ENCODE results near the gene MBD3.

Gene MBD3

GRCh38 chr19:1629256-1629808, 36.7 kb upstream of the MBD3 start:
- Histone ChIP-seq H3K4me3 (ENCODE audit: low read length) (no peak overlapping the region), H3K9me3 (ENCODE audit: control insufficient read depth, low read length) (no peaks in the 10 kb centered on the region), H3K36me3 (ENCODE audit: control insufficient read depth, insufficient read depth, low read length, severe bottlenecking) (peaks cover 7% of the 10 kb centered on the region), H3K4me1 (ENCODE audit: control insufficient read depth, insufficient read depth, low read length) (no peaks in the 10 kb centered on the region), H3K9ac (ENCODE audit: low read length) (no peak overlapping the region), H3K27me3 (replicated peaks; ENCODE audit: control insufficient read depth, insufficient read depth, low read length) (no peaks in the 10 kb centered on the region)
- DNase-seq (ENCODE audit: low read depth) = no peak

DNA sequence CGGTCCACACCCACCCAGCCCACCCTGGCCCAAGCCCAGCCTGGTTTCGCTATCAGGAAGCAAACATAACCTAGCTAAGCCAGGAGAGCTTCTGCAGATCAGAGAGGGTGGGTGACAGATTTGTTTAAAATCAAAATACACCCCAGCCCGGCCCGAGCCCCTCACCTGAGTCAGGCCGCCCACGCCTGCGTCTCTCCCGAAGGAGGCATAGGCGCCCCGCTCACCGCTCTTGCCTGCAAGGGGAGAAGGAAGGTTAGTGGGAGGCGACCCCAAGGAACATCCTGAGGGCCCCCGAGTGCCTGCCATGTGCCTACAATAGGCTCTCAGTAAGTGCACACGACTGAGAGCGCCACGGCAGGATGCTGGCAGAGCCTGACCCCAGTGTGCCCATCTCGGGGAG, 34.5 kb upstream of the MBD3 start:
- no peak overlapping the region for H3K9ac ChIP-seq (ENCODE audit: low read length)
- H3K4me3 ChIP-seq (ENCODE audit: low read length) = no peak overlapping the region
- H3K27me3 ChIP-seq (replicated peaks; ENCODE audit: control insufficient read depth, insufficient read depth, low read length) = no peaks in the 10 kb centered on the region
- H3K36me3 ChIP-seq (ENCODE audit: control insufficient read depth, insufficient read depth, low read length, severe bottlenecking) = peaks cover 4% of the 10 kb centered on the region
- no peak for DNase-seq (ENCODE audit: low read depth)
- no peaks in the 10 kb centered on the region for H3K9me3 ChIP-seq (ENCODE audit: control insufficient read depth, low read length)
- no peaks in the 10 kb centered on the region for H3K4me1 ChIP-seq (ENCODE audit: control insufficient read depth, insufficient read depth, low read length)

GRCh38 chr19:1626417-1627010, 33.8 kb upstream of the MBD3 start:
- Histone ChIP-seq H3K27me3 (replicated peaks; ENCODE audit: control insufficient read depth, insufficient read depth, low read length) (no peaks in the 10 kb centered on the region), H3K4me1 (ENCODE audit: control insufficient read depth, insufficient read depth, low read length) (no peaks in the 10 kb centered on the region), H3K9me3 (ENCODE audit: control insufficient read depth, low read length) (no peaks in the 10 kb centered on the region), H3K4me3 (ENCODE audit: low read length) (no peak overlapping the region), H3K9ac (ENCODE audit: low read length) (no peak overlapping the region), H3K36me3 (ENCODE audit: control insufficient read depth, insufficient read depth, low read length, severe bottlenecking) (no peaks in the 10 kb centered on the region)
- no peak for DNase-seq (ENCODE audit: low read depth)

DNA sequence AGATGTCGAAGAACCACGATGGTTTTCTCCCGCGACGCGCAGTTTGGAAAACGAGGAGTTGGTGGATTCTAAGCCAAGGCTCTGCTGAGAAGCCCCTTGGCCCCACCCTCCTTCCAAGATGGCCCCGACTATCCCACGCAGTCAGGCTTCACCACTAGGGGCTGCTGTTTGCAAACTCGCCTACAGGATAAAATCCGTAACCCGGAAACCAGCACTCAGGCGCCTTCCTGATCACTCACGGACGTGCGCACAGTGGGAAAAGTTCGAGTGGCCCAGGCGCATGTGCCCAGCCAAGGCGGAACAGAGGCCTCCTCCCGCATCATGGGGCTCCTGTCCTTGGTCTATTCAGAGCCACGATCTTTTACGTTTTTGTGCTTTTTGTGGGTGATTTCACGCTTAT, 31.8 kb upstream of the MBD3 start:
- Histone ChIP-seq H3K27me3 (replicated peaks; ENCODE audit: control insufficient read depth, insufficient read depth, low read length) (no peaks in the 10 kb centered on the region), H3K9ac (ENCODE audit: low read length) (no peak overlapping the region), H3K9me3 (ENCODE audit: control insufficient read depth, low read length) (no peaks in the 10 kb centered on the region), H3K36me3 (ENCODE audit: control insufficient read depth, insufficient read depth, low read length, severe bottlenecking) (peaks cover 7% of the 10 kb centered on the region), H3K4me3 (ENCODE audit: low read length) (no peak overlapping the region), H3K4me1 (ENCODE audit: control insufficient read depth, insufficient read depth, low read length) (no peaks in the 10 kb centered on the region)
- peak; percentile 41 for DNase-seq (ENCODE audit: low read depth)

GRCh38 chr19:1622541-1622940, 29.9 kb upstream of the MBD3 start:
- Histone ChIP-seq H3K4me1 (ENCODE audit: control insufficient read depth, insufficient read depth, low read length) (no peaks in the 10 kb centered on the region), H3K27me3 (replicated peaks; ENCODE audit: control insufficient read depth, insufficient read depth, low read length) (no peaks in the 10 kb centered on the region), H3K9me3 (ENCODE audit: control insufficient read depth, low read length) (no peaks in the 10 kb centered on the region), H3K9ac (ENCODE audit: low read length) (no peak overlapping the region), H3K4me3 (ENCODE audit: low read length) (no peak overlapping the region), H3K36me3 (ENCODE audit: control insufficient read depth, insufficient read depth, low read length, severe bottlenecking) (peaks cover 13% of the 10 kb centered on the region)
- DNase-seq (ENCODE audit: low read depth) = no peak

- Histone ChIP-seq H3K27me3 (replicated peaks; ENCODE audit: control insufficient read depth, insufficient read depth, low read length) (no peaks in the 10 kb centered on the region), H3K9ac (ENCODE audit: low read length) (no peak overlapping the region), H3K4me1 (ENCODE audit: control insufficient read depth, insufficient read depth, low read length) (no peaks in the 10 kb centered on the region), H3K36me3 (ENCODE audit: control insufficient read depth, insufficient read depth, low read length, severe bottlenecking) (peaks cover 18% of the 10 kb centered on the region), H3K4me3 (ENCODE audit: low read length) (no peak overlapping the region), H3K9me3 (ENCODE audit: control insufficient read depth, low read length) (no peaks in the 10 kb centered on the region)
- DNase-seq (ENCODE audit: low read depth) = no peak
Observed at GRCh38 chr19:1622007-1622406, 29.3 kb upstream of the MBD3 start.

DNA sequence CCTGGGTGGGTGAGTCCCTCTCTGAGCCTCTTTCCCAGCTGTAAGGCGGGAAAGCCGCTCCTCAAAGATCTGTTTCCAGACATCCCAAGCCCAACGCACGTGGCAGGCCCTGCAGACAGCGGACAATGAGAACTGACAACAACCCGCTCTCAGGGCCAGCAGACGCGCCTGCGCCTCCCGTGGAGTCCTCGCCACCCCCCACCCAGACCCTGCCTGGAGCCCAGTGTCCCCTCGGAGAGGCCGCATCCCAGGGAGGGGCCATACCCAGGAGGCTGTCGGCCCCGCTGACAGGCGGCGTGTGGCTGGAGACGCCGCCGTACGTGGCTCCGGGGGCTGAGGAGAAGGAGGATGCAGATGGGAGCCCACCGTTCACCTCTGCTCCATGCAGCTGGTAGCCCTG, 28.9 kb upstream of the MBD3 start:
- Histone ChIP-seq H3K9ac (ENCODE audit: low read length) (no peak overlapping the region), H3K9me3 (ENCODE audit: control insufficient read depth, low read length) (no peaks in the 10 kb centered on the region), H3K27me3 (replicated peaks; ENCODE audit: control insufficient read depth, insufficient read depth, low read length) (no peaks in the 10 kb centered on the region), H3K4me3 (ENCODE audit: low read length) (no peak overlapping the region), H3K4me1 (ENCODE audit: control insufficient read depth, insufficient read depth, low read length) (no peaks in the 10 kb centered on the region), H3K36me3 (ENCODE audit: control insufficient read depth, insufficient read depth, low read length, severe bottlenecking) (peaks cover 19% of the 10 kb centered on the region)
- DNase-seq (ENCODE audit: low read depth) = no peak

- Histone ChIP-seq H3K36me3 (ENCODE audit: control insufficient read depth, insufficient read depth, low read length, severe bottlenecking) (peaks cover 19% of the 10 kb centered on the region), H3K4me3 (ENCODE audit: low read length) (no peak overlapping the region), H3K9ac (ENCODE audit: low read length) (no peak overlapping the region), H3K27me3 (replicated peaks; ENCODE audit: control insufficient read depth, insufficient read depth, low read length) (no peaks in the 10 kb centered on the region), H3K4me1 (ENCODE audit: control insufficient read depth, insufficient read depth, low read length) (no peaks in the 10 kb centered on the region), H3K9me3 (ENCODE audit: control insufficient read depth, low read length) (no peaks in the 10 kb centered on the region)
- no peak for DNase-seq (ENCODE audit: low read depth)
Observed at GRCh38 chr19:1621021-1621420, 28.4 kb upstream of the MBD3 start.

DNA sequence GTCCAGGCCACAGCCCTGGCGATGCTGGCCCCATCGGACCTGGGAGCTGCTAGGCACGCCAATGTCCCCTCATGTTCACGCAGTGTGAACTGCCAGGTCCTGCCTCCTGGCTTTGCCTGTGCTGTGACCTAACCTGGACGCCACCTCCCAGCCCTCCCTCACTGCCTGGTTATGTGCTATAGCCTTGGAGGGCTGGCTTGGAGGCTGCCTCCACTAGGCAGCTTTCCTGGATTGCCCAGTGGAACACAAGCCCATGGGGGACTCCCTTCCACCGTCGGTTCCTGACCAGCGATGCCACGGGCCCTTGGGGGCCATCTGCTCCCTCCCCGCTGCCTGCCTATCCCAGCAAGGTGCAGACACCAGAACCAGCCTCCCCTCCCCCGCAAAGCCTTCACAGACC, 27.8 kb upstream of the MBD3 start:
- no peak for DNase-seq (ENCODE audit: low read depth)
- Histone ChIP-seq H3K4me1 (ENCODE audit: control insufficient read depth, insufficient read depth, low read length) (no peaks in the 10 kb centered on the region), H3K9me3 (ENCODE audit: control insufficient read depth, low read length) (no peaks in the 10 kb centered on the region), H3K4me3 (ENCODE audit: low read length) (no peak overlapping the region), H3K9ac (ENCODE audit: low read length) (no peak overlapping the region), H3K36me3 (ENCODE audit: control insufficient read depth, insufficient read depth, low read length, severe bottlenecking) (peaks cover 19% of the 10 kb centered on the region), H3K27me3 (replicated peaks; ENCODE audit: control insufficient read depth, insufficient read depth, low read length) (no peaks in the 10 kb centered on the region)

DNA sequence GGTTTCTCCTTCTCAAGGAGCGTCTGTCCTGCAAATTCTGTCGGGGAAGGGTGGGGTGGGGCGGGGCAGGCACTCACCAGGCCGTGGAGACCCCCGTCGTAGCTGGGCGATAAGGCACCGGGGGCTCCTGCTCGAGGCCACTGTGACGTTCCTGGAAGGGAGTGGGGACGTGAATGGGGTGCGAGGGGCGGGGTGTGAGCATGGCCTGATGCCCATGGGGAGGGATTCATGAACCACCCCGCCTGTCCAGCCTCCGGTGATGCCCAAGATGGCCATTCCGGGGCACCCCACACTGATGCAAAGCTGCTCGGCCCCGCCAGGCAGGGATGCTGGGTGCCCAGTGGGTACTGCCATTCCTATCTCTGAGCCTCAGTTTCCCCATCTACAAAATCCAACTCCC, 27.0 kb upstream of the MBD3 start:
- no peak overlapping the region for H3K9ac ChIP-seq (ENCODE audit: low read length)
- H3K9me3 ChIP-seq (ENCODE audit: control insufficient read depth, low read length) = no peaks in the 10 kb centered on the region
- no peak overlapping the region for H3K4me3 ChIP-seq (ENCODE audit: low read length)
- DNase-seq (ENCODE audit: low read depth) = no peak
- H3K36me3 ChIP-seq (ENCODE audit: control insufficient read depth, insufficient read depth, low read length, severe bottlenecking) = peaks cover 24% of the 10 kb centered on the region
- no peaks in the 10 kb centered on the region for H3K4me1 ChIP-seq (ENCODE audit: control insufficient read depth, insufficient read depth, low read length)
- no peaks in the 10 kb centered on the region for H3K27me3 ChIP-seq (replicated peaks; ENCODE audit: control insufficient read depth, insufficient read depth, low read length)

- no peaks in the 10 kb centered on the region for H3K27me3 ChIP-seq (replicated peaks; ENCODE audit: control insufficient read depth, insufficient read depth, low read length)
- no peaks in the 10 kb centered on the region for H3K9me3 ChIP-seq (ENCODE audit: control insufficient read depth, low read length)
- no peak overlapping the region for H3K4me3 ChIP-seq (ENCODE audit: low read length)
- peaks cover 25% of the 10 kb centered on the region for H3K36me3 ChIP-seq (ENCODE audit: control insufficient read depth, insufficient read depth, low read length, severe bottlenecking)
- no peak for DNase-seq (ENCODE audit: low read depth)
- no peak overlapping the region for H3K9ac ChIP-seq (ENCODE audit: low read length)
- no peaks in the 10 kb centered on the region for H3K4me1 ChIP-seq (ENCODE audit: control insufficient read depth, insufficient read depth, low read length)
Observed at GRCh38 chr19:1619094-1619439, 26.4 kb upstream of the MBD3 start.
